ENCODE data around the gene B9D1. TPM values are rescaled to one million over a fixed set of nuclear protein-coding genes. Genes with fewer than 3 reads are reported as not detected.

Gene B9D1
- total RNA-seq, 4 donors from 2014 or later, result 3.8 to 105 (median 25.6) TPM

DNA sequence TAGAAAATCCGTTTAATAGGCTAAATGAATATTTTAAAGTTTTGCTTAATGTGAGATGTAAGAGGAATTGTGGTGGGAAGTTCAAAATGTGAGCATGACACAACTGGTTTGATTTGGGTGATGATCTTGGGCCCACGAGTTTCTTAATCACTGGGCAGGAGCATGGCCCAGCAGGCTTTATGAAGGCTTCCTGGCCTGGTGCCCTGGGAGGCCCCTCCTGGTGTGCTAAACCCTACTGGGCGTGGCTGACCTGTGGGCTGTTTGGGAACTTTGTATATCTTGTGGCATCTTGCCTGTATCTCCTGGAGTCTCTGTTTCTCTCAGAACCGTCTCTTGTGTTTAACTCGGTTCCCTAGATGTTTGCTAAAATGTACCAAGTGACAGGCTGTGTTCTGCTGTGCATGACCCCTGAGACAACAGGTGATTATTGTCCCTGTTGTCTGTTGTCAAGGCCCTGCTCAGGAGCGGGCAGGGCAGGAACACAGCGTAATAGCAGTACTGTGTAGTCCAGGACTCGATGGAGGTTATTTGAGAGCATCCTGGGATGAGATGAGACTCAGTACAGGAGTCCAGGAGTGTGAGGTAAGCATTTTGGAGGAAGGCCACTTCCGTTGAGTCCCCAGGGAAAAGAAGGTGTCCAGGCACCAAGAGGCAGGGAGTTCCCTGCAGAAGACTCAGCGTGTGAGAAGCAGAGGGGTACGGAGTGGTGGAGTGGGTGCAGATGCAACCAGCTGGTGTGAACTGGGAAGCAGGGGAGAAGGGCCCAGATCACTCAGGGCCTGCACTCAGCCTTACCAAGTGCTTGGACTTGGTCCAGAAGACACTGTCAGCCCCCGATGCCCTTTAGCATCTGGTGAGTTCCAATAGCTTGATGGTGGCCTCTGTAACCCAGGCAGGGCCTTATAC, 48.5 kb downstream of the B9D1 start:
- Histone ChIP-seq H3K36me3 (no peaks in the 10 kb centered on the region), H3K27me3 (no peaks in the 10 kb centered on the region), H3K9me3 (no peaks in the 10 kb centered on the region), H3K4me3 (no peak overlapping the region), H3K27ac (peak overlapping the region; percentile 3 to 36), H3K4me1 (peaks cover 0 to 12% of the 10 kb centered on the region in 2 donors)
- TF ChIP-seq, protein P1, sequence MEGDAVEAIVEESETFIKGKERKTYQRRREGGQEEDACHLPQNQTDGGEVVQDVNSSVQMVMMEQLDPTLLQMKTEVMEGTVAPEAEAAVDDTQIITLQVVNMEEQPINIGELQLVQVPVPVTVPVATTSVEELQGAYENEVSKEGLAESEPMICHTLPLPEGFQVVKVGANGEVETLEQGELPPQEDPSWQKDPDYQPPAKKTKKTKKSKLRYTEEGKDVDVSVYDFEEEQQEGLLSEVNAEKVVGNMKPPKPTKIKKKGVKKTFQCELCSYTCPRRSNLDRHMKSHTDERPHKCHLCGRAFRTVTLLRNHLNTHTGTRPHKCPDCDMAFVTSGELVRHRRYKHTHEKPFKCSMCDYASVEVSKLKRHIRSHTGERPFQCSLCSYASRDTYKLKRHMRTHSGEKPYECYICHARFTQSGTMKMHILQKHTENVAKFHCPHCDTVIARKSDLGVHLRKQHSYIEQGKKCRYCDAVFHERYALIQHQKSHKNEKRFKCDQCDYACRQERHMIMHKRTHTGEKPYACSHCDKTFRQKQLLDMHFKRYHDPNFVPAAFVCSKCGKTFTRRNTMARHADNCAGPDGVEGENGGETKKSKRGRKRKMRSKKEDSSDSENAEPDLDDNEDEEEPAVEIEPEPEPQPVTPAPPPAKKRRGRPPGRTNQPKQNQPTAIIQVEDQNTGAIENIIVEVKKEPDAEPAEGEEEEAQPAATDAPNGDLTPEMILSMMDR (IDR thresholded peaks at IDR 0.05), result no peak
- no peak for TF ChIP-seq POLR2A (IDR thresholded peaks at IDR 0.05)
- intact Hi-C loops (cut with DNase I; ENCODE audit: low total_unique reads), result no loop called here
- no peak for DNase-seq

DNA sequence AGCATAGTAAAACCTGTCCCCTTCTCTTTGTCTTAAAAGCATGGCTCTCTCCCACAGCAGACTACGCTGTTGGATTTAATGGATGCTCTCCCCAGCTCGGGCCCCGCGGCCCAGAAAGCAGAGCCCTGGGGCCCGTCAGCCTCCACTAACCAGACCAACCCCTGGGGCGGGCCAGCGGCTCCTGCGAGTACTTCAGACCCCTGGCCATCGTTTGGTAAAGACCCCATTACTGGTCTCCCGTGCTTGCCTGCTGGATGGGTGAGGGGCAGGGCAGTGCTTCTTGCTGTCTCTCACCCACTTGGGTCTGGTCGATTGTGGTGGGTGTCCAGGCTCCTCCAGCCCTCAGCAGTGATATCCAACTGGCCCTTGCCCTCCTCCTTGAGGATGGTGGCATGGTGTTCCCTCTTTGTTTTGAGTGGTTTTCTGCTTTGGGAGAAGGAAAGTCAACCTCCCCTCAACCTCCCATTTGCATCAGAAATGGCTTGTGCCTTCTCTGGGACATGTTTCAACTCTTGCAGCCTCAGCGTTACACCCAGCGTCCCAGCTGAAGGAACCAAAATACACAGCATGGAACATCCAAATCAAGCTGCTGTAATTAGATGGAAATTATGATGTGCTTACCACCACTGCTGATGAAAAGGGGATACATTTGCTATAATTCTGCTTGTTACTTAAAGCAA, 49.3 kb downstream of the B9D1 start:
- no peak for DNase-seq
- Histone ChIP-seq H3K4me1 (peaks cover 0 to 12% of the 10 kb centered on the region in 2 donors), H3K9me3 (no peaks in the 10 kb centered on the region), H3K27me3 (no peaks in the 10 kb centered on the region), H3K27ac (peak overlapping the region in 1 of 2 donors; percentile 3), H3K36me3 (no peaks in the 10 kb centered on the region), H3K4me3 (no peak overlapping the region)
- no peak for TF ChIP-seq POLR2A (IDR thresholded peaks at IDR 0.05)
- TF ChIP-seq, protein P1 (IDR thresholded peaks at IDR 0.05), result no peak
- intact Hi-C loops (cut with DNase I; ENCODE audit: low total_unique reads), result no loop called here

DNA sequence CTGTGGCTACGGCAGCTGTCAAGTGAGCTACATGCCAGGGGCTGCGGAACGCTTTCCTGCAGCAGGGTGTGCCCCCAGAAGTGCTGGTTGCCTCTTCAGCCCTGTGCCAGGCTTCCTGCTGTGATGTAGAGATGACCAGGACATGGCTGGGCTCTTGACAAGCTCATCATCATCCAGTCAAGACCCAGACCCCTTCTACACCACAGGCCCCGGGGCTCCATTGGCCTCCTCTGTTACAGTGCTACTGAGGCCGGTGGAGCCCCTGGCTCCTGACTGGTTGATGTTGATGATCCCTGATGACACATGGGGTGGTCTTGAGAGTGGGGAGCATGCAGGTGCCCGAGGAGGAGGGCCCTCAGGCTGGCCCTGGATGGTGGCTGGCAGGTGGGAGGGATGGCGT, 50.1 kb downstream of the B9D1 start:
- H3K4me1 ChIP-seq, result peaks cover 0 to 9% of the 10 kb centered on the region in 2 donors
- H3K27ac ChIP-seq, result no peak overlapping the region
- intact Hi-C loops (cut with DNase I; ENCODE audit: low total_unique reads), result no loop called here
- no peak for TF ChIP-seq POLR2A (IDR thresholded peaks at IDR 0.05)
- TF ChIP-seq, protein P1 (IDR thresholded peaks at IDR 0.05), result no peak
- H3K9me3 ChIP-seq, result no peaks in the 10 kb centered on the region
- no peak overlapping the region for H3K4me3 ChIP-seq
- DNase-seq, result no peak
- H3K36me3 ChIP-seq, result no peaks in the 10 kb centered on the region
- no peaks in the 10 kb centered on the region for H3K27me3 ChIP-seq

DNA sequence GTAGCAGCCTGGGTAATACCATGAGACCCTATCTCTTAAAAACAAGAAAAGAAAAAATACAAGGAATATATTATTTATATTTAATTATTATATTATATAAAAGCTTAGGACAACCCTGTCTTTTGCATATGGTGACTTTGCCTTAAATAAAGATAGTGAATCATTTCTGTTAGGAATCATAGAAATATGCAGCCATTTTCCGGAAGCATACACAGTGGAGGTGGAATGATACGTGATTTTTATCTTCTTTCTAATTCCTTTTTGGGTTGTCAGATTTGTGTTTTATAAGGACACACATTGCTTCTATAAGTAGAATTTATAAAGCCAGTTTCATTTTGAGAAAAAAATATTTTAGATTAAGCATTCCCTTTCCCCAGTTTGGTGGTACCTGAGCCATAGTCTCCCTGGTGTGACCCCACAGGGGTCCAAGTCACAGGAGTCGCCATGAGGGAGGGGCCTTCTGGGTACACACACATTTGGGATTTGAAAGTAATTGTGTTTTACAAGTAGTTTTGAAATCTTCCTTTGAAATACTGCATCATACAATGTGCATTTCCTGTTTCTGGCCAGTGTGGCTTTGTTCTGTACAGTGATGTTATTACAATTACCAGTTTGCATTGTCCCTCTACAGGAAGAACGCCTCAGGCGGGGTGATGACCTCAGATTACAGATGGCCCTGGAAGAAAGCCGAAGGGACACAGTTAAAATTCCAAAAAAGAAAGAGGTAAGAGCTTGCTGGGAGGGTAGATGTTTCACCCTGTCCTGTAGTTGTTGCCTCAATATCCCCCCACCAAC, 50.9 kb downstream of the B9D1 start:
- intact Hi-C loops (cut with DNase I; ENCODE audit: low total_unique reads), result no loop called here
- H3K4me1 ChIP-seq, result peaks cover 0 to under 1% of the 10 kb centered on the region in 2 donors
- no peak for DNase-seq

More for the DNA sequence above, 50.9 kb downstream of the B9D1 start:
- Histone ChIP-seq H3K9me3 (no peaks in the 10 kb centered on the region), H3K27ac (peak overlapping the region in 1 of 2 donors; percentile 1), H3K36me3 (no peaks in the 10 kb centered on the region), H3K4me3 (no peak overlapping the region), H3K27me3 (no peaks in the 10 kb centered on the region)
- TF ChIP-seq, protein P1 (IDR thresholded peaks at IDR 0.05), result no peak
- TF ChIP-seq POLR2A (IDR thresholded peaks at IDR 0.05), result no peak

Data from uterus (tissue), 4 donors.